Islet precursor cell (in vitro differentiated cells): ENCODE results near the gene FN1.
"Not testable (repeated sequence)": the region's sequence is repeated elsewhere in the genome, so short reads cannot be mapped to it uniquely, and the experiment has no call there.

Experiments
- DNase-seq: peaks from one replicate; pipeline ENCODE4 v3.0.0-alpha.2; 2018

Gene FN1

GRCh38 chr2:215363461-215364156 is 72.3 kb downstream of the FN1 start:
- DNase-seq: no peak

GRCh38 chr2:215363039-215363438 is 72.8 kb downstream of the FN1 start:
- DNase-seq: no peak

- DNase-seq: no peak
Measured at GRCh38 chr2:215362562-215362904, 73.3 kb downstream of the FN1 start.

- DNase-seq: no peak
Measured at GRCh38 chr2:215361876-215362561, 73.8 kb downstream of the FN1 start.

GRCh38 chr2:215361211-215361875 is 74.5 kb downstream of the FN1 start:
- no peak for DNase-seq

GRCh38 chr2:215360596-215360995 is 75.3 kb downstream of the FN1 start:
- DNase-seq: no peak

GRCh38 chr2:215360059-215360458 is 75.8 kb downstream of the FN1 start:
- not testable (repeated sequence) for DNase-seq

GRCh38 chr2:215359576-215359922 is 76.3 kb downstream of the FN1 start:
- no peak for DNase-seq

- DNase-seq: no peak
Measured at GRCh38 chr2:215358891-215359575, 76.8 kb downstream of the FN1 start.

- DNase-seq: no peak
Measured at GRCh38 chr2:215358312-215358845, 77.5 kb downstream of the FN1 start.

- no peak for DNase-seq
Measured at GRCh38 chr2:215357660-215358059, 78.2 kb downstream of the FN1 start.

GRCh38 chr2:215356948-215357461 is 78.9 kb downstream of the FN1 start:
- no peak for DNase-seq

- no peak for DNase-seq
Measured at GRCh38 chr2:215356334-215356947, 79.4 kb downstream of the FN1 start.

GRCh38 chr2:215355801-215356200 is 80.1 kb downstream of the FN1 start:
- DNase-seq: no peak

- no peak for DNase-seq
Measured at GRCh38 chr2:215354771-215355695, 80.8 kb downstream of the FN1 start.

- DNase-seq: no peak
Measured at GRCh38 chr2:215352602-215353001, 83.3 kb downstream of the FN1 start.

GRCh38 chr2:215347878-215348277 is 88.0 kb downstream of the FN1 start:
- no peak for DNase-seq

GRCh38 chr2:215338883-215339679 is 96.8 kb downstream of the FN1 start:
- no peak for DNase-seq

- DNase-seq: no peak
Measured at GRCh38 chr2:215332872-215333595, 102.8 kb downstream of the FN1 start.

- DNase-seq: no peak
Measured at GRCh38 chr2:215328066-215328465, 107.8 kb downstream of the FN1 start.
